GM23338 (cell line): ENCODE results near the gene DCDC2. TPM values are rescaled to one million over a fixed set of nuclear protein-coding genes. Genes with fewer than 3 reads are reported as not detected.

ENCODE experiments used
- ATAC-seq: fragments of 200-7000 bp; cut with Tn5 transposase; 3 replicates; pipeline ENCODE4 v1.9.1; 2020
- DNase-seq: peaks from one replicate; pipeline ENCODE4 v3.0.0-alpha.2; 2015; ENCODE audit warnings: low spot score
- H2AFZ ChIP-seq: fragments of 200-600 bp; sonication (generic); 2 replicates; pipeline ENCODE4 v1.8.0; 2016; ENCODE audit warnings: antibody characterized with exemption, mild to moderate bottlenecking, moderate library complexity
- H3F3A ChIP-seq: fragments of 200-600 bp; sonication (generic); replicated peaks from 2 replicates; pipeline ENCODE4 v1.8.0; 2017; ENCODE audit warnings: antibody characterized with exemption, mixed run types, low read depth
- H3K27ac ChIP-seq: fragments of 200-600 bp; sonication (generic); 2 replicates; pipeline ENCODE4 v1.6.1; 2016; ENCODE audit warnings: low read depth
- H3K27me3 ChIP-seq: fragments of 200-600 bp; sonication (generic); 2 replicates; pipeline ENCODE4 v1.8.0; 2016; ENCODE audit warnings: mild to moderate bottlenecking, mixed run types, moderate library complexity; ENCODE audit not compliant: insufficient read depth
- H3K36me3 ChIP-seq: fragments of 200-600 bp; sonication (generic); 2 replicates; pipeline ENCODE4 v1.8.0; 2016; ENCODE audit warnings: mild to moderate bottlenecking; ENCODE audit not compliant: insufficient read depth
- H3K4me1 ChIP-seq: fragments of 200-600 bp; sonication (generic); 2 replicates; pipeline ENCODE4 v1.8.0; 2016; ENCODE audit warnings: mild to moderate bottlenecking, moderate library complexity; ENCODE audit not compliant: insufficient read depth
- H3K4me2 ChIP-seq: fragments of 200-600 bp; sonication (generic); 2 replicates; pipeline ENCODE4 v1.7.1; 2017; ENCODE audit warnings: mixed run types
- H3K4me3 ChIP-seq: fragments of 200-600 bp; sonication (generic); 2 replicates; pipeline ENCODE4 v1.6.1; 2016; ENCODE audit warnings: mixed run types
- H3K79me2 ChIP-seq: fragments of 200-600 bp; sonication (generic); replicated peaks from 2 replicates; pipeline ENCODE4 v1.8.0; 2017; ENCODE audit warnings: mild to moderate bottlenecking; ENCODE audit not compliant: insufficient read depth
- H3K9me2 ChIP-seq: fragments of 200-600 bp; sonication (generic); 2 replicates; pipeline ENCODE4 v1.8.0; 2017; ENCODE audit not compliant: insufficient read depth
- H4K20me1 ChIP-seq: fragments of 200-600 bp; sonication (generic); replicated peaks from 2 replicates; pipeline ENCODE4 v1.8.0; 2017; ENCODE audit warnings: mild to moderate bottlenecking; ENCODE audit not compliant: insufficient read depth
- H3K27ac Mint-ChIP-seq: 2 replicates; pipeline ENCODE4 v1.8.0; 2020; ENCODE audit warnings: inconsistent platforms, mild to moderate bottlenecking, moderate library complexity, mixed read lengths
- H3K27me3 Mint-ChIP-seq: 3 replicates; pipeline ENCODE4 v1.8.0; 2022; ENCODE audit warnings: low read depth, mild to moderate bottlenecking, moderate library complexity, mixed read lengths, inconsistent platforms; ENCODE audit not compliant: insufficient read depth, poor library complexity
- H3K36me3 Mint-ChIP-seq: 3 replicates; pipeline ENCODE4 v1.8.0; 2021; ENCODE audit warnings: low read depth, mild to moderate bottlenecking, inconsistent platforms, moderate library complexity, mixed read lengths
- H3K4me1 Mint-ChIP-seq: 3 replicates; pipeline ENCODE4 v1.8.0; 2020; ENCODE audit warnings: mild to moderate bottlenecking, inconsistent platforms, mixed read lengths
- H3K4me3 Mint-ChIP-seq: 3 replicates; pipeline ENCODE4 v1.8.0; 2021; ENCODE audit warnings: moderate library complexity, mild to moderate bottlenecking, inconsistent platforms, mixed read lengths
- H3K9me3 Mint-ChIP-seq: 3 replicates; pipeline ENCODE4 v1.8.0; 2020; ENCODE audit warnings: moderate library complexity, mild to moderate bottlenecking, inconsistent platforms, mixed read lengths
- CREB1 ChIP-seq: fragments of 250-450 bp; sonication (Bioruptor Pico); IDR thresholded peaks from 2 replicates; pipeline ENCODE4 v1.5.0; 2020; ENCODE audit warnings: low read depth, mild to moderate bottlenecking, moderate library complexity
- EZH2 ChIP-seq: fragments of 200-600 bp; sonication (generic); IDR thresholded peaks from one replicate; pipeline ENCODE4 v1.8.0; 2017; ENCODE audit warnings: antibody characterized with exemption, mild to moderate bottlenecking, low read depth; ENCODE audit not compliant: unreplicated experiment
- EZH2phosphoT487 ChIP-seq: fragments of 200-600 bp; sonication (generic); IDR thresholded peaks from one replicate; pipeline ENCODE4 v1.8.1; 2018; ENCODE audit warnings: antibody characterized with exemption; ENCODE audit not compliant: unreplicated experiment
- JUNB ChIP-seq: IDR thresholded peaks from one replicate; pipeline ENCODE4 v1.6.1; 2016; ENCODE audit warnings: antibody characterized with exemption; ENCODE audit not compliant: unreplicated experiment
- NANOG ChIP-seq: IDR thresholded peaks from 2 replicates; pipeline ENCODE4 v1.6.1; 2016; ENCODE audit warnings: antibody characterized with exemption, borderline replicate concordance
- POLR2AphosphoS5 ChIP-seq: IDR thresholded peaks from 2 replicates; pipeline ENCODE4 v1.6.1; 2016; ENCODE audit warnings: antibody characterized with exemption, low read depth
- ZNF114 ChIP-seq: fragments of 250-450 bp; sonication (Bioruptor Pico); IDR thresholded peaks from 2 replicates; pipeline ENCODE4 v1.5.0; 2020; ENCODE audit warnings: mild to moderate bottlenecking, moderate library complexity
- ZNF331 ChIP-seq: fragments of 250-450 bp; sonication (Bioruptor Pico); IDR thresholded peaks from 2 replicates; pipeline ENCODE4 v1.5.0; 2020; ENCODE audit warnings: low read depth, mild to moderate bottlenecking, moderate library complexity
- polyA plus RNA-seq: library from polyadenylated mRNA; unstranded; fragments of >200 nt; fragmentation: Nextera tagmentation; extraction: Ambion mirVana; gene quantifications from 2 replicates; pipeline ENCODE4 v1.2.1, GENCODE V29; 2016
- total RNA-seq: library from RNA; depleted of rRNA; stranded (reverse); fragments of >200 nt; shearing (Covaris generic); gene quantifications from 2 replicates; pipeline ENCODE4 v1.2.3, GENCODE V29; 2014
- TF ChIP-seq, protein P1 (sequence below): IDR thresholded peaks from 2 replicates; pipeline ENCODE4 v1.6.1; 2016; ENCODE audit warnings: antibody characterized with exemption
- TF ChIP-seq, protein P2 (sequence below): fragments of 250-450 bp; sonication (Bioruptor Pico); IDR thresholded peaks from 2 replicates; pipeline ENCODE4 v1.5.0; 2020; ENCODE audit warnings: mild to moderate bottlenecking, moderate library complexity
- TF ChIP-seq, protein P3 (sequence below), 2 experiments: fragments of 200-600 bp in 1 of 2; sonication (generic) in 1 of 2; conservative IDR thresholded peaks; 2 replicates each; pipeline versions ENCODE4 v1.5.1 to v1.6.1; 2016 to 2017; ENCODE audit warnings: antibody characterized with exemption in 2 of 2, low read depth in 2 of 2, mild to moderate bottlenecking in 2 of 2, moderate library complexity in 1 of 2

DCDC2 gene
- total and polyA plus RNA-seq, 2 experiments from 2014 or later: 0.59 to 0.79 TPM

DNA sequence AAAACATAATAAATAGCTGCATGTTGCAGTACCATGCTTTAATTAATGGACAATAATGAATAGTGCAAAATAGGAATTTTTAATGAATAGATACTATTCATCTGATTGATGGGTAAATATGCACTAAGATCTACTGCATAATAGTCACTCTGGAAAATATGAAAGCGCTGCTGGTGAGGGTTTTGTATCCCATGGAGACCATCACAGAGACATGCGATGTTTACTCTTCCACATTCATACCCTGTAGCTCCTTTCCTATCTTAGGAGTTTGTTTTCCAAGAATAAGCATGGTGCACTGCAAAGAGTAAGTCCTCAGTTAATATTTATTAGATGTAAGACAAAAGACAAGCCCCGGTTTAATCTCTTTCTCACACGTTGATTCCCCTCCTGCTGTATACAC lies 150.4 kb downstream of the DCDC2 start:
- H3K4me3 ChIP-seq: no peak overlapping the region
- Mint-ChIP-seq H3K27me3 (no peaks in the 10 kb centered on the region), H3K9me3 (no peaks in the 10 kb centered on the region), H3K27ac (no peak overlapping the region), H3K36me3 (no peaks in the 10 kb centered on the region), H3K4me3 (no peak overlapping the region), H3K4me1 (no peaks in the 10 kb centered on the region)
- no peak overlapping the region for H3K4me2 ChIP-seq
- H2AFZ ChIP-seq: no peak overlapping the region
- H3K27ac ChIP-seq: no peak overlapping the region
- no peaks in the 10 kb centered on the region for H3K4me1 ChIP-seq
- TF ChIP-seq, protein P1, sequence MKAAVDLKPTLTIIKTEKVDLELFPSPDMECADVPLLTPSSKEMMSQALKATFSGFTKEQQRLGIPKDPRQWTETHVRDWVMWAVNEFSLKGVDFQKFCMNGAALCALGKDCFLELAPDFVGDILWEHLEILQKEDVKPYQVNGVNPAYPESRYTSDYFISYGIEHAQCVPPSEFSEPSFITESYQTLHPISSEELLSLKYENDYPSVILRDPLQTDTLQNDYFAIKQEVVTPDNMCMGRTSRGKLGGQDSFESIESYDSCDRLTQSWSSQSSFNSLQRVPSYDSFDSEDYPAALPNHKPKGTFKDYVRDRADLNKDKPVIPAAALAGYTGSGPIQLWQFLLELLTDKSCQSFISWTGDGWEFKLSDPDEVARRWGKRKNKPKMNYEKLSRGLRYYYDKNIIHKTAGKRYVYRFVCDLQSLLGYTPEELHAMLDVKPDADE: no peak
- TF ChIP-seq, protein P2, sequence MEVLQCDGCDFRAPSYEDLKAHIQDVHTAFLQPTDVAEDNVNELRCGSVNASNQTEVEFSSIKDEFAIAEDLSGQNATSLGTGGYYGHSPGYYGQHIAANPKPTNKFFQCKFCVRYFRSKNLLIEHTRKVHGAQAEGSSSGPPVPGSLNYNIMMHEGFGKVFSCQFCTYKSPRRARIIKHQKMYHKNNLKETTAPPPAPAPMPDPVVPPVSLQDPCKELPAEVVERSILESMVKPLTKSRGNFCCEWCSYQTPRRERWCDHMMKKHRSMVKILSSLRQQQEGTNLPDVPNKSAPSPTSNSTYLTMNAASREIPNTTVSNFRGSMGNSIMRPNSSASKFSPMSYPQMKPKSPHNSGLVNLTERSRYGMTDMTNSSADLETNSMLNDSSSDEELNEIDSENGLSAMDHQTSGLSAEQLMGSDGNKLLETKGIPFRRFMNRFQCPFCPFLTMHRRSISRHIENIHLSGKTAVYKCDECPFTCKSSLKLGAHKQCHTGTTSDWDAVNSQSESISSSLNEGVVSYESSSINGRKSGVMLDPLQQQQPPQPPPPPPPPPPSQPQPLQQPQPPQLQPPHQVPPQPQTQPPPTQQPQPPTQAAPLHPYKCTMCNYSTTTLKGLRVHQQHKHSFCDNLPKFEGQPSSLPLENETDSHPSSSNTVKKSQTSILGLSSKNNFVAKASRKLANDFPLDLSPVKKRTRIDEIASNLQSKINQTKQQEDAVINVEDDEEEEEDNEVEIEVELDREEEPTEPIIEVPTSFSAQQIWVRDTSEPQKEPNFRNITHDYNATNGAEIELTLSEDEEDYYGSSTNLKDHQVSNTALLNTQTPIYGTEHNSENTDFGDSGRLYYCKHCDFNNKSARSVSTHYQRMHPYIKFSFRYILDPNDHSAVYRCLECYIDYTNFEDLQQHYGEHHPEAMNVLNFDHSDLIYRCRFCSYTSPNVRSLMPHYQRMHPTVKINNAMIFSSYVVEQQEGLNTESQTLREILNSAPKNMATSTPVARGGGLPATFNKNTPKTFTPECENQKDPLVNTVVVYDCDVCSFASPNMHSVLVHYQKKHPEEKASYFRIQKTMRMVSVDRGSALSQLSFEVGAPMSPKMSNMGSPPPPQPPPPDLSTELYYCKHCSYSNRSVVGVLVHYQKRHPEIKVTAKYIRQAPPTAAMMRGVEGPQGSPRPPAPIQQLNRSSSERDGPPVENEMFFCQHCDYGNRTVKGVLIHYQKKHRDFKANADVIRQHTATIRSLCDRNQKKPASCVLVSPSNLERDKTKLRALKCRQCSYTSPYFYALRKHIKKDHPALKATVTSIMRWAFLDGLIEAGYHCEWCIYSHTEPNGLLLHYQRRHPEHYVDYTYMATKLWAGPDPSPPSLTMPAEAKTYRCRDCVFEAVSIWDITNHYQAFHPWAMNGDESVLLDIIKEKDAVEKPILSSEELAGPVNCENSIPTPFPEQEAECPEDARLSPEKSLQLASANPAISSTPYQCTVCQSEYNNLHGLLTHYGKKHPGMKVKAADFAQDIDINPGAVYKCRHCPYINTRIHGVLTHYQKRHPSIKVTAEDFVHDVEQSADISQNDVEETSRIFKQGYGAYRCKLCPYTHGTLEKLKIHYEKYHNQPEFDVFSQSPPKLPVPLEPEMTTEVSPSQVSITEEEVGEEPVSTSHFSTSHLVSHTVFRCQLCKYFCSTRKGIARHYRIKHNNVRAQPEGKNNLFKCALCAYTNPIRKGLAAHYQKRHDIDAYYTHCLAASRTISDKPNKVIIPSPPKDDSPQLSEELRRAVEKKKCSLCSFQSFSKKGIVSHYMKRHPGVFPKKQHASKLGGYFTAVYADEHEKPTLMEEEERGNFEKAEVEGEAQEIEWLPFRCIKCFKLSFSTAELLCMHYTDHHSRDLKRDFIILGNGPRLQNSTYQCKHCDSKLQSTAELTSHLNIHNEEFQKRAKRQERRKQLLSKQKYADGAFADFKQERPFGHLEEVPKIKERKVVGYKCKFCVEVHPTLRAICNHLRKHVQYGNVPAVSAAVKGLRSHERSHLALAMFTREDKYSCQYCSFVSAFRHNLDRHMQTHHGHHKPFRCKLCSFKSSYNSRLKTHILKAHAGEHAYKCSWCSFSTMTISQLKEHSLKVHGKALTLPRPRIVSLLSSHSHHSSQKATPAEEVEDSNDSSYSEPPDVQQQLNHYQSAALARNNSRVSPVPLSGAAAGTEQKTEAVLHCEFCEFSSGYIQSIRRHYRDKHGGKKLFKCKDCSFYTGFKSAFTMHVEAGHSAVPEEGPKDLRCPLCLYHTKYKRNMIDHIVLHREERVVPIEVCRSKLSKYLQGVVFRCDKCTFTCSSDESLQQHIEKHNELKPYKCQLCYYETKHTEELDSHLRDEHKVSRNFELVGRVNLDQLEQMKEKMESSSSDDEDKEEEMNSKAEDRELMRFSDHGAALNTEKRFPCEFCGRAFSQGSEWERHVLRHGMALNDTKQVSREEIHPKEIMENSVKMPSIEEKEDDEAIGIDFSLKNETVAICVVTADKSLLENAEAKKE (CRISPR knock-in tag): no peak
- TF ChIP-seq ZNF331 (CRISPR knock-in tag) (no peak), EZH2phosphoT487 (no peak), POLR2AphosphoS5 (no peak), JUNB (no peak), EZH2 (no peak), ZNF114 (CRISPR knock-in tag) (no peak), CREB1 (CRISPR knock-in tag) (no peak), NANOG (no peak)
- TF ChIP-seq, protein P3, sequence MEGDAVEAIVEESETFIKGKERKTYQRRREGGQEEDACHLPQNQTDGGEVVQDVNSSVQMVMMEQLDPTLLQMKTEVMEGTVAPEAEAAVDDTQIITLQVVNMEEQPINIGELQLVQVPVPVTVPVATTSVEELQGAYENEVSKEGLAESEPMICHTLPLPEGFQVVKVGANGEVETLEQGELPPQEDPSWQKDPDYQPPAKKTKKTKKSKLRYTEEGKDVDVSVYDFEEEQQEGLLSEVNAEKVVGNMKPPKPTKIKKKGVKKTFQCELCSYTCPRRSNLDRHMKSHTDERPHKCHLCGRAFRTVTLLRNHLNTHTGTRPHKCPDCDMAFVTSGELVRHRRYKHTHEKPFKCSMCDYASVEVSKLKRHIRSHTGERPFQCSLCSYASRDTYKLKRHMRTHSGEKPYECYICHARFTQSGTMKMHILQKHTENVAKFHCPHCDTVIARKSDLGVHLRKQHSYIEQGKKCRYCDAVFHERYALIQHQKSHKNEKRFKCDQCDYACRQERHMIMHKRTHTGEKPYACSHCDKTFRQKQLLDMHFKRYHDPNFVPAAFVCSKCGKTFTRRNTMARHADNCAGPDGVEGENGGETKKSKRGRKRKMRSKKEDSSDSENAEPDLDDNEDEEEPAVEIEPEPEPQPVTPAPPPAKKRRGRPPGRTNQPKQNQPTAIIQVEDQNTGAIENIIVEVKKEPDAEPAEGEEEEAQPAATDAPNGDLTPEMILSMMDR (conservative IDR thresholded peaks at IDR 0.05; ENCODE audit: low read depth in 2 of 2): no peak
- DNase-seq (no peak), ATAC-seq (no peak)
- H3K79me2 ChIP-seq: no peaks in the 10 kb centered on the region
- no peaks in the 10 kb centered on the region for H4K20me1 ChIP-seq
- H3K36me3 ChIP-seq: no peaks in the 10 kb centered on the region
- no peaks in the 10 kb centered on the region for H3F3A ChIP-seq
- H3K27me3 ChIP-seq: no peaks in the 10 kb centered on the region
- no peaks in the 10 kb centered on the region for H3K9me2 ChIP-seq
